Measurements from ENCODE around the gene IP6K2. TPM values are rescaled to one million over a fixed set of nuclear protein-coding genes. Genes with fewer than 3 reads are reported as not detected.

IP6K2 gene
- total and polyA plus RNA-seq, 2 experiments from 2014 or later, result 97.0 to 97.4 TPM

- TF ChIP-seq REST (IDR thresholded peaks at IDR 0.05; ENCODE audit: unreplicated experiment) (no peak), NANOG (IDR thresholded peaks at IDR 0.05; ENCODE audit: borderline replicate concordance) (no peak), JUNB (IDR thresholded peaks at IDR 0.05; ENCODE audit: unreplicated experiment) (no peak)
Measured at GRCh38 chr3:48639944-48640606, 76.9 kb downstream of the IP6K2 start (continued).

Small RNA genes within 50 kb of the gene (microRNA-seq; reads per million reads assigned to microRNA genes)
- not detected for gene MIR4793

Small RNA genes within 50 kb of the gene (small RNA-seq; reads per million reads assigned to genes)
- not detected for gene AC141002.1 (ENCODE audit: low replicate concordance)

Other genes with a start within 250 kb of the IP6K2 start
- gene SHISA5, start 213.0 kb downstream of the IP6K2 start, total RNA-seq (2014; rRNA removed; shearing (Covaris generic)), result 148 and 166 TPM in 2 replicates
- gene SHISA5, start 213.0 kb downstream of the IP6K2 start, polyA plus RNA-seq (2016; fragmentation: Nextera tagmentation; extraction: Ambion mirVana), result 146 and 167 TPM in 2 replicates
- 15.0 and 22.9 TPM in 2 replicates for gene PFKFB4, start 160.4 kb downstream of the IP6K2 start, total RNA-seq (2014; rRNA removed; shearing (Covaris generic))
- gene PFKFB4, start 160.4 kb downstream of the IP6K2 start, polyA plus RNA-seq (2016; fragmentation: Nextera tagmentation; extraction: Ambion mirVana), result 7.6 and 8.6 TPM in 2 replicates
- 0.12 and 0.17 TPM in 2 replicates for gene UCN2, start 153.4 kb downstream of the IP6K2 start, total RNA-seq (2014; rRNA removed; shearing (Covaris generic))
- gene UCN2, start 153.4 kb downstream of the IP6K2 start, polyA plus RNA-seq (2016; fragmentation: Nextera tagmentation; extraction: Ambion mirVana), result not detected in 2 replicates
- 5.2 and 7.9 TPM in 2 replicates for gene COL7A1, start 121.9 kb downstream of the IP6K2 start, total RNA-seq (2014; rRNA removed; shearing (Covaris generic))
- 3.0 and 4.0 TPM in 2 replicates for gene COL7A1, start 121.9 kb downstream of the IP6K2 start, polyA plus RNA-seq (2016; fragmentation: Nextera tagmentation; extraction: Ambion mirVana)
- gene UQCRC1, start 107.6 kb downstream of the IP6K2 start, total RNA-seq (2014; rRNA removed; shearing (Covaris generic)), result 439 and 460 TPM in 2 replicates
- gene UQCRC1, start 107.6 kb downstream of the IP6K2 start, polyA plus RNA-seq (2016; fragmentation: Nextera tagmentation; extraction: Ambion mirVana), result 232 and 256 TPM in 2 replicates
- gene TMEM89, start 95.5 kb downstream of the IP6K2 start, total RNA-seq (2014; rRNA removed; shearing (Covaris generic)), result not detected in 2 replicates
- gene TMEM89, start 95.5 kb downstream of the IP6K2 start, polyA plus RNA-seq (2016; fragmentation: Nextera tagmentation; extraction: Ambion mirVana), result not detected in 2 replicates
- gene SLC26A6, start 81.8 kb downstream of the IP6K2 start, total RNA-seq (2014; rRNA removed; shearing (Covaris generic)), result 79.3 and 96.4 TPM in 2 replicates
- 29.4 and 34.3 TPM in 2 replicates for gene SLC26A6, start 81.8 kb downstream of the IP6K2 start, polyA plus RNA-seq (2016; fragmentation: Nextera tagmentation; extraction: Ambion mirVana)
- 29.2 and 33.3 TPM in 2 replicates for gene CELSR3, start 54.3 kb downstream of the IP6K2 start, total RNA-seq (2014; rRNA removed; shearing (Covaris generic))
- 7.5 and 8.3 TPM in 2 replicates for gene CELSR3, start 54.3 kb downstream of the IP6K2 start, polyA plus RNA-seq (2016; fragmentation: Nextera tagmentation; extraction: Ambion mirVana)
- 43.1 and 45.1 TPM in 2 replicates for gene NCKIPSD, start 31.3 kb downstream of the IP6K2 start, total RNA-seq (2014; rRNA removed; shearing (Covaris generic))
- 14.8 and 15.1 TPM in 2 replicates for gene NCKIPSD, start 31.3 kb downstream of the IP6K2 start, polyA plus RNA-seq (2016; fragmentation: Nextera tagmentation; extraction: Ambion mirVana)
- 25.8 and 30.2 TPM in 2 replicates for gene PRKAR2A, start 130.7 kb upstream of the IP6K2 start, total RNA-seq (2014; rRNA removed; shearing (Covaris generic))
- gene PRKAR2A, start 130.7 kb upstream of the IP6K2 start, polyA plus RNA-seq (2016; fragmentation: Nextera tagmentation; extraction: Ambion mirVana), result 13.5 and 14.5 TPM in 2 replicates
- gene SLC25A20, start 181.7 kb upstream of the IP6K2 start, total RNA-seq (2014; rRNA removed; shearing (Covaris generic)), result 4.3 and 4.4 TPM in 2 replicates
- 3.0 TPM in 2 replicates for gene SLC25A20, start 181.7 kb upstream of the IP6K2 start, polyA plus RNA-seq (2016; fragmentation: Nextera tagmentation; extraction: Ambion mirVana)
- 83.0 and 118 TPM in 2 replicates for gene ARIH2, start 201.6 kb upstream of the IP6K2 start, total RNA-seq (2014; rRNA removed; shearing (Covaris generic))
- 70.3 and 76.4 TPM in 2 replicates for gene ARIH2, start 201.6 kb upstream of the IP6K2 start, polyA plus RNA-seq (2016; fragmentation: Nextera tagmentation; extraction: Ambion mirVana)

Data from GM23338 (cell line).